DOHH2 (cell line): ENCODE results near the gene TLE5.

ENCODE experiments used
- H3F3A ChIP-seq: fragments of 200-600 bp; sonication (generic), shearing (Covaris generic); 2 replicates; pipeline ENCODE4 v1.6.0; 2016; ENCODE audit warnings: antibody characterized with exemption, mild to moderate bottlenecking; ENCODE audit not compliant: control insufficient read depth, insufficient read depth
- H3K27ac ChIP-seq: fragments of 200-600 bp; sonication (generic); 2 replicates; pipeline ENCODE4 v1.5.1; 2014; ENCODE audit warnings: low read depth, mild to moderate bottlenecking, low read length, moderate library complexity
- H3K27me3 ChIP-seq: fragments of 200-600 bp; sonication (generic); 2 replicates; pipeline ENCODE4 v1.6.1; 2014; ENCODE audit warnings: mild to moderate bottlenecking, low read length, mixed read lengths; ENCODE audit not compliant: control insufficient read depth
- H3K36me3 ChIP-seq: fragments of 200-600 bp; sonication (generic); 2 replicates; pipeline ENCODE4 v1.6.1; 2014; ENCODE audit warnings: mild to moderate bottlenecking, low read length, moderate library complexity, mixed read lengths; ENCODE audit not compliant: control insufficient read depth
- H3K4me1 ChIP-seq: fragments of 200-600 bp; sonication (generic); 2 replicates; pipeline ENCODE4 v1.6.1; 2014; ENCODE audit warnings: mild to moderate bottlenecking, low read length, mixed read lengths; ENCODE audit not compliant: control insufficient read depth
- H3K4me2 ChIP-seq: fragments of 200-600 bp; sonication (generic); 2 replicates; pipeline ENCODE4 v1.6.0; 2014; ENCODE audit warnings: mild to moderate bottlenecking, low read length, moderate library complexity
- H3K4me3 ChIP-seq: fragments of 200-600 bp; sonication (generic); 2 replicates; pipeline ENCODE4 v1.5.1; 2014; ENCODE audit warnings: mild to moderate bottlenecking, low read length, mixed read lengths
- H3K79me2 ChIP-seq: fragments of 200-600 bp; sonication (generic); 2 replicates; pipeline ENCODE4 v1.6.1; 2014; ENCODE audit warnings: mild to moderate bottlenecking, low read length, mixed read lengths; ENCODE audit not compliant: control insufficient read depth
- H3K9me2 ChIP-seq: fragments of 200-600 bp; sonication (generic); replicated peaks from 2 replicates; pipeline ENCODE4 v1.6.1; 2014; ENCODE audit warnings: mild to moderate bottlenecking, low read length, mixed read lengths; ENCODE audit not compliant: control insufficient read depth
- H3K9me3 ChIP-seq: fragments of 200-600 bp; sonication (generic); 2 replicates; pipeline ENCODE4 v1.6.1; 2014; ENCODE audit warnings: antibody characterized with exemption, low read length, mixed read lengths; ENCODE audit not compliant: control insufficient read depth, insufficient read depth
- H4K20me1 ChIP-seq: fragments of 200-600 bp; sonication (generic); 2 replicates; pipeline ENCODE4 v1.6.0; 2014; ENCODE audit warnings: low read depth, mild to moderate bottlenecking, antibody characterized with exemption, low read length, moderate library complexity; ENCODE audit not compliant: control insufficient read depth, insufficient read depth
- EZH2phosphoT487 ChIP-seq: fragments of 200-600 bp; sonication (generic); IDR thresholded peaks from 2 replicates; pipeline ENCODE4 v1.6.1; 2017; ENCODE audit warnings: borderline replicate concordance, mild to moderate bottlenecking, antibody characterized with exemption, low read length, moderate library complexity, mixed read lengths
- TF ChIP-seq, protein P1 (sequence below): fragments of 200-600 bp; sonication (generic); IDR thresholded peaks from one replicate; pipeline ENCODE4 v1.5.1; 2014; ENCODE audit warnings: antibody characterized with exemption, mild to moderate bottlenecking, low read depth, low read length; ENCODE audit not compliant: poor library complexity, severe bottlenecking

Gene TLE5

DNA sequence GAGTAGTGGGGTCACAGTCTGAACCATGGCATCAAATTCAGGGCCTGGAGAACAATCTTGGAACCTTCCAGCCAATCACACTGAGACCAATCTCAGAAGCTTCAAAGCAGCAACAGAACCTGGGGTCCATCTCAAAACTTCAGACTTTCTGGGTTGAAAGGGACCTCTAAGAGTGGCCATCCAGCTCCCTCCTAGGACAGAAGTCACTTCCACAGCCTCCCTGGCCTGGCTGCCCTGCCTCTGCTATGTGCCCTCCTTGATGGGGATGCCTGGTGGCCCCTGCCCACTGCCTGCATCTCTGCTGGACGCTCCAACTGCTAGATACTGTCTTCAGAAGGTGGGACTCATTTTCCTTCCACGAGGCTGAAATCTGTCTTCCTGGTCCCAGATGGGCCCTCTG, 35.0 kb downstream of the TLE5 start:
- Histone ChIP-seq H3K9me2 (no peaks in the 10 kb centered on the region), H3K27ac (no peak overlapping the region), H3K79me2 (no peaks in the 10 kb centered on the region), H3K9me3 (no peaks in the 10 kb centered on the region), H4K20me1 (0 out of 2 replicates have a peak, but pooled peaks cover 4% of the 10 kb centered on the region), H3K4me3 (no peak overlapping the region), H3K27me3 (peaks cover 71% of the 10 kb centered on the region), H3K4me2 (no peak overlapping the region), H3K36me3 (no peaks in the 10 kb centered on the region), H3F3A (no peaks in the 10 kb centered on the region; the same call in 1 of the 2 replicates), H3K4me1 (peaks cover 23% of the 10 kb centered on the region)
- no peak for TF ChIP-seq EZH2phosphoT487
- TF ChIP-seq, protein P1, sequence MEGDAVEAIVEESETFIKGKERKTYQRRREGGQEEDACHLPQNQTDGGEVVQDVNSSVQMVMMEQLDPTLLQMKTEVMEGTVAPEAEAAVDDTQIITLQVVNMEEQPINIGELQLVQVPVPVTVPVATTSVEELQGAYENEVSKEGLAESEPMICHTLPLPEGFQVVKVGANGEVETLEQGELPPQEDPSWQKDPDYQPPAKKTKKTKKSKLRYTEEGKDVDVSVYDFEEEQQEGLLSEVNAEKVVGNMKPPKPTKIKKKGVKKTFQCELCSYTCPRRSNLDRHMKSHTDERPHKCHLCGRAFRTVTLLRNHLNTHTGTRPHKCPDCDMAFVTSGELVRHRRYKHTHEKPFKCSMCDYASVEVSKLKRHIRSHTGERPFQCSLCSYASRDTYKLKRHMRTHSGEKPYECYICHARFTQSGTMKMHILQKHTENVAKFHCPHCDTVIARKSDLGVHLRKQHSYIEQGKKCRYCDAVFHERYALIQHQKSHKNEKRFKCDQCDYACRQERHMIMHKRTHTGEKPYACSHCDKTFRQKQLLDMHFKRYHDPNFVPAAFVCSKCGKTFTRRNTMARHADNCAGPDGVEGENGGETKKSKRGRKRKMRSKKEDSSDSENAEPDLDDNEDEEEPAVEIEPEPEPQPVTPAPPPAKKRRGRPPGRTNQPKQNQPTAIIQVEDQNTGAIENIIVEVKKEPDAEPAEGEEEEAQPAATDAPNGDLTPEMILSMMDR, result no peak

DNA sequence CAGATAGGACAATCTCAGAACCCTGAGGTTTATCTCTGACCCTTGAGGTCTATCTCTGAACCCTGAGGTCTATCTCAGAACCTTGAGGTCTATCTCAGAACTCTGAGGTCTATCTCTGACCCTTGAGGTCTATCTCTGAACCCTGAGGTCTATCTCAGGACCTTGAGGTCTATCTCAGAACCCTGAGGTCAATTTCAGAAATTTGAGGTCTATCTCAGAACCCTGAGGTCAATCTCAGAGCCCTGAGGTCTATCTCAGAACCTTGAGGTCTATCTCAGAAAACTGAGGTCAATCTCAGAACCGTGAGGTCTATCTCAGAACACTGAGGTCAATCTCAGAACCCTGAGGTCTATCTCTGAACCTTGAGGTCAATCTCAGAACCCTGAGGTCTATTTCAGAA, 35.5 kb downstream of the TLE5 start:
- Histone ChIP-seq H4K20me1 (0 out of 2 replicates have a peak, but pooled peaks cover 4% of the 10 kb centered on the region), H3K36me3 (no peaks in the 10 kb centered on the region), H3K4me1 (peaks cover 23% of the 10 kb centered on the region), H3K27me3 (peaks cover 71% of the 10 kb centered on the region), H3K9me3 (no peaks in the 10 kb centered on the region), H3K27ac (no peak overlapping the region), H3K4me2 (no peak overlapping the region), H3F3A (no peaks in the 10 kb centered on the region; the same call in 1 of the 2 replicates), H3K79me2 (no peaks in the 10 kb centered on the region), H3K4me3 (no peak overlapping the region), H3K9me2 (no peaks in the 10 kb centered on the region)
- TF ChIP-seq EZH2phosphoT487, result no peak
- TF ChIP-seq, protein P1, result no peak

DNA sequence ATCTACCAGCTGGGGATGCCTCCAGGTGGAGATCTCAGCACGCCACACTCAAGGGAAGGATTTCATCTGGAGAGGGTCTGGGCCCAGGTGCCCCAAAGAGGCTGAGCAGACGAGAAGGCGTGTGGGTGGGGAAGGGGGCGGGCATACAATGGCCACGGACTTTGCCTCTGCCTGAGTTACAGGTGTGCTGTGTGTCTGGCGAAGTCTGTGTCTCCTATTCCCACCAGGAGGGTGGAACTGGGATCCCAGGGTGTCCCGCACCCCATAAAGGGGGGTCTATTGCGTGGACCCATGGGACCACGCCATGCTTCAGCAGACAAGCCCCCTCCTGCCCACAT, 36.8 kb downstream of the TLE5 start:
- Histone ChIP-seq H3K27ac (no peak overlapping the region), H3K27me3 (peaks cover 59% of the 10 kb centered on the region), H3K9me2 (no peaks in the 10 kb centered on the region), H3F3A (no peaks in the 10 kb centered on the region; the same call in 1 of the 2 replicates), H3K79me2 (no peaks in the 10 kb centered on the region), H3K4me2 (no peak overlapping the region), H4K20me1 (0 out of 2 replicates have a peak, but pooled peaks cover 4% of the 10 kb centered on the region), H3K36me3 (no peaks in the 10 kb centered on the region), H3K9me3 (no peaks in the 10 kb centered on the region), H3K4me1 (peaks cover 23% of the 10 kb centered on the region), H3K4me3 (no peak overlapping the region)
- TF ChIP-seq, protein P1, result no peak
